Adrenal gland (tissue), 5 donors: Measurements from ENCODE around the gene NACAD.

Source experiments
- CTCF ChIP-seq, 6 experiments: fragments of 450-650 bp in 4 of 6; fragments of 200-600 bp in 2 of 6; sonication (generic) in 1 of 6; IDR thresholded peaks; 1 replicate in 5 of 6; 2 replicates in 1 of 6; pipeline versions ENCODE4 v1.5.1 to v1.8.0; 2016 to 2021; ENCODE audit warnings: antibody characterized with exemption in 6 of 6, mild to moderate bottlenecking in 2 of 6, moderate library complexity in 1 of 6
- POLR2A ChIP-seq, 2 donors: fragments of 450-650 bp; IDR thresholded peaks; one replicate each; pipeline ENCODE4 v1.6.1; 2017; ENCODE audit warnings: antibody characterized with exemption in 2 of 2, mild to moderate bottlenecking in 2 of 2, moderate library complexity in 1 of 2
- donor health status: DM: no; HTN: no; CAD: no.

- TF ChIP-seq CTCF (IDR thresholded peaks at IDR 0.05) (no peak), POLR2A (IDR thresholded peaks at IDR 0.05) (no peak)
Measured at GRCh38 chr7:45050198-45050597, 38.6 kb downstream of the NACAD start.
